SIG-M5 (cell line): ENCODE results near the gene TMTC2.

Experiments
- DNase-seq: peaks from one replicate; lab custom pipeline; 2025; lab: John Stamatoyannopoulos, UW

Gene TMTC2

DNA sequence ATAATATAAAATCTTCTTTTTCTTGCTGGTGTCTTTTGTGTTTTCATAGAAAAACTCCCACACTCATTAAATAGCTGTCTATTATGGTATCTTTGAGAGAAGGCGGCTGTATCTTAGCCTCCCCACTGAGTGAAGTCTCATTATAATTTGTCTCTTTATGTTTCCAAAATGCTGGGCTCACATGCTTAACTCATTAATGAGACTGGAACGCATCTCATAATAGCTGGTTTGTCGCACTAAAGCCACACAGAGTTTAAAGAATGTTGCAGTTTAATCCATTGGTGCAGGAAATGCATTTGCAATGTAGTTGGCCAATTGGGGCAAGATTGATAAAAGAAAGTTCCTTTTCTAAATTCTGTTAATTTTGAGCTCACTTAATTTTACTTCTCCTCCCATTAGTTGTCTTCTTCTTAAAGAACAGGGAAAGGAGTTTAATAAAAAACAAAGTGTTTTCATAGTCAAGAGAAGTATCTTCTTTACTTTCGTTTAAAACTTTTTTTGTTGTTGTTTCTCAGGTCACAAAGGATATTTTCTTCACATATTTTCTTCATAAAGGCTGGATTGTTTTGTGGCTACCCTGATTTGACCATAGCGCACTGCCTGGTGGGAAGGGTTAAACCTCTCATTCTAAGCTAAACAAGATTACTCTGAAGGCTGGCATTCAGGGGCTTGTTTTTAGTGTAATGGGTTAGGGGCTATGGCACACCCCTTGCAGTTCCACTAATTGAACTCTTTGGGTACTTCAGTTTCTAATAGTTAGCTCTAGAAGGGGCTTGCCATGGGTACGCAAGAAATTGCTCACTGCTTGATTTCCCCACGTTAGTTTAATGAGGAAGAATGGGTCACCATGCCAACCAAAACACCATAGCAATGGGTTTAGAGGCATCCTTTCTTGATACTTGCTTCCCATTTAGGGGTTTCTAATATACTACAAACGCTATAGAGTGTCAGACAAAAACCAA, 197.0 kb downstream of the TMTC2 start:
- no peak for DNase-seq

GRCh38 chr12:82886671-82887340, 200.1 kb downstream of the TMTC2 start:
- DNase-seq: no peak

DNA sequence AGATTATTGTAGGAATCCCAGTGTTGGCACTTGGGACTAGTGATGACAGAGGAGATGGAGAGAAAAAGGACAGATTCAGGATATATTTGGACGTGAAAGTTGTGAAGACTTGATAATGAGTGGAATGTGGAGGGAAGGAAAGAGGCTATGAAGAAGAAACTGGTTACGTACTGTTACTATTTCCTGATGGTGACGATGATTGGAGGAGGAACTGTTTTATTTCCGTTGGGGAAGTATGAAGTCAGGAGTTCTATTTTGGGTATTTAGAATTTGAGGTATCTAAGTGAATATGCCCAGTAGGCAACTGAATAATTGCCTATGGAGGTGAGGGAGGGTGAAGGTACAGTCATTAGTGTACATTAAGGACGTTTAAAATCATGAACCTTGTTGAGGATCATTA, 207.2 kb downstream of the TMTC2 start:
- DNase-seq: no peak

- no peak for DNase-seq
Measured at GRCh38 chr12:82896277-82896676, 209.6 kb downstream of the TMTC2 start.

- DNase-seq: no peak
Measured at GRCh38 chr12:82896979-82897378, 210.3 kb downstream of the TMTC2 start.

- DNase-seq: no peak
Measured at GRCh38 chr12:82898441-82898840, 211.7 kb downstream of the TMTC2 start.

- no peak for DNase-seq
Measured at GRCh38 chr12:82904219-82904790, 217.6 kb downstream of the TMTC2 start.

GRCh38 chr12:82910246-82910893, 223.7 kb downstream of the TMTC2 start:
- no peak for DNase-seq

DNA sequence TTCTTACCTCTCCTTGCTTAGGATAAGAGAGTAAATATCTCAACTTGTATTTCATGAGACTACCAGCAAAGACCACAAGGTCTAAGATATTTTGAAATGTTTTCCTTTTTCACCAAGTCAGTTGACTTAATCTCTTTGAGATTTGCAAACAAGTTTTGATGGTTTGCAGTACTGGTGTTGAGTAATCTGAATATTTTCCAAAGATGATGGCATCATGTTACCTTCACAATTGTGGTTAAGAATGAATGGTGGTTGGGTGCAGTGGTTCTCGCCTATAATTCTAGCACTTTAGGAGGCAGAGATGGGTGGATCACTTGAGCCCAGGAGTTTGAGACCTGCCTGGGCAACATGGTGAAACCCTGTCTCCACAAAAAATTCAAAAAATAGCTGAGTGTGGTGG, 225.7 kb downstream of the TMTC2 start:
- no peak for DNase-seq

- DNase-seq: no peak
Measured at GRCh38 chr12:82919388-82920054, 232.8 kb downstream of the TMTC2 start.

GRCh38 chr12:82923935-82924334, 237.2 kb downstream of the TMTC2 start:
- DNase-seq: no peak

DNA sequence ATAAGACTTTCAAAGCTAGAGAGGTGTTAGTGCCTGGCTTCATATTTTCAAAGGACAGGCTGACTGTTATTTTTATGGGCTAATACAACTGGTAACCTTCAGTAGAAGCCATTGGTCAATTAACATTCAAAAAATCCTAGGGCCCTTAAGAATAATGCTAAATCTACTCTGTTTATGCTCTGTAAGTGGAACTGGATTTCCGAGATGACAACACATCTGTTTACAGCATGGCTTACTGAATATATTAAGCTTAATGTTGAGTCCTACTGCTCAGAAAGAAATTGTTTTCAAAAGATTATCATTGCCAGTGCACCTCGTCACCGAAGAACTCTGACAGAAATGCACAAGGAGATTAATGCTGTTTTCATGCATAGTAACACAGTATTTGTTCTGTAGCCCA, 239.9 kb downstream of the TMTC2 start:
- no peak for DNase-seq

DNA sequence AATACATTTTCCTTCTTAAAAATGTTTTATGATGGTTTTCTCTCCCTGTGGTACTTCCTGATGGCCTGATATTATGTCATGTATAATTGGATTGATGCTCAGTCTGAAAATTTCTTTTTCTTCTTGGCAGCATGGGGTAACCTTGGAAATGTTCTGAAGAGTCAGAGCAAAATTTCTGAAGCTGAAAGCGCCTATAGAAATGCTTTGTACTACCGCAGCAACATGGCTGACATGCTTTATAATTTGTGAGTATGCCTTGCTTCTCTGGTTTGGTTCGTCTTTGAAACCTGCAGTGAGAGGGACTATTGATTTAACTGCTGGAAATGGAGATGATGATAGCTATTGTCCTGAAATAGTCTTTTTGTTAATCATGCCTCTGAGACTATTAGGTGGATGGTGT, 243.6 kb downstream of the TMTC2 start:
- DNase-seq: no peak

- DNase-seq: no peak
Measured at GRCh38 chr12:82931349-82932116, 244.8 kb downstream of the TMTC2 start.

DNA sequence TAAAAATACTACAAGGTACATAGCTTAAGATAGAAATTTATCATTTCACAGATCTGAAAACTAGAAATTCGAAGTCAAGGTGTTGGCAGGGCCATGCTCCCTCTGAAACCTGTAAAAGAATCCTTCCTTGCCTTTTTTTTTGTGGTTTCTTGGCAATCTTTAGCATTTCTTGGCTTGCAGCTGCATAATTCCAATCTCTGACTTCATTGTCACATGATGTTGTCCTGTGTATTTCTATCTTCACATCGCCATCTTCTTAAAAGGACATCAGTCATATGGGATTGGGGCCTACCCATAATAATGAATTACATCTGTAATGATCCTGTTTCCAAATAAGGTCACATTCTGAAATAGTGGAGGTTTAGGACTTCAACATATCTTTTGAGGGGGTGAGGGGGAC, 250.4 kb downstream of the TMTC2 start:
- DNase-seq: no peak

DNA sequence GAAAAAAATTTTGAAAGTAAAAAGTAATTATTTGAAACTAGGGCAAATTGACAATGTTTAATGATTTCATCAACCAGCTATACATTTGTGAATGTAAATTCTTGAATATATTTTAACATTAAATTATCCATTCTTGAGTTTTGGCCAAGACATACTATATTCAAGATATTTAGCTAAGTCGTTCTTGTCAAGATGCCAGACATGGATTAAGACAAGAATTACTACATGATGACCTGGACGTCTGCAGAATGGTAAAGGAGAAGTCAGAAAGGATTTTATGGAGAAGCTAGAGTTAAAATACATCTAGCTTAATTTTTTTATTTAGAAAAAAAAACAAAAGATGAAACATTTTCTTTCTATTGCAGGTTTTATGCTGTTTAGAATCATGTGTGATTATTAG, 255.8 kb downstream of the TMTC2 start:
- DNase-seq: no peak

- no peak for DNase-seq
Measured at GRCh38 chr12:82942991-82943401, 256.3 kb downstream of the TMTC2 start.

GRCh38 chr12:82948491-82948890, 261.8 kb downstream of the TMTC2 start:
- no peak for DNase-seq

DNA sequence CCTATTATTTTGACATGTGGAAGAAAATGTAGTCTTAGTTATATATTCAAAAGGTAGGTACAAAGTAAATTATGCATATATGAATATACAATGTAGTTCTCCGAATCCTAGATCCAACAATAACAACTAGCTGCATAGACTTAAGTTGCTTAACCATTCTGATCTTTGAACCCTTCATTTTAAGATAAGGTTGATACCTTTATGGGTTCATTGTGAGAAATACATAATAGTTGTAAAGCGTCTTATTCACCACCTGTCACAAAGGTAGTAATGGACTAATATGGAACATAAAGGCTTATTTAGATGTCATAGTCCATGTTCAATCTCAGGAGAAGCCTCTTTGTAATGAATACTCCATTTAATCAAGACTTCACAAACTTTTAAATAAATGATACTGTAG, 263.6 kb downstream of the TMTC2 start:
- no peak for DNase-seq

DNA sequence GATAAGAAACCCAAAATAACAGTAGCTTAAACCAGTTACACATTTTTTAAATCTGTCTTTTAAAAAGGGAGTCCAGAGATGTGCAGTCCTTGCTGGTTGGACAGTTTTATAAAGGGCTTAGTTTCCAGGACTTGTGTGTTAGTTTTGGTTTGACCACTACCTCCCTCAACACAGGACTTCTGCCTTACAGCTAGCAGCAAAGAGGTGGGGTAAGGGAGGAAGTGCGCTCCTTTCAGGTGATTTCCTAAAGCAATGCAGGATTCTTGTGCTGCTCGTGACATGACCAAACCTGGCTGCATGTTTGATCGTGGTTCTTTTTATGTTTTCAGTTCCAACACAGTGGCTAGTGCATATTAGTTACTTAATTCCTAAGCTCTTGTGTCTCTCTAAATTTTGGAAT, 266.2 kb downstream of the TMTC2 start:
- DNase-seq: no peak

DNA sequence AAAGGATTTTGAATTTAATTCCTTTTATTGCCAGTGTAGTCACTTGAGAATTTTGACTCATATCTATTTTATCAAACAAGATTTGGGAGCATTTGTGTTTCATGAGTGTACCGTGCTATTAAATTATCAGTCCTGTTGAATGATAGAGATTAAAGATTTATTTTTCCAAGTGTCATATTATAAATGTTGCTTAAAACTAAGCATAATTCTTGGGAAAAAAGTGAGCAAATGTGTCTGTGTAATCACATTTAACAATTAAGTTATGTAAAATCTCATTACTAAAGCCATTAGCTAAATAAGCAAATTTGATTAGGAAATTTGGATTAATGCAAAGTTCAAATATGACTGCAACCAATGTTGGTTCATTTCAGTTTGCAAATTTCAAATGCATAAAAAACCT, 266.7 kb downstream of the TMTC2 start:
- no peak for DNase-seq
